B cell (primary cell): ENCODE results near the gene LAMC3. TPM values are rescaled to one million over a fixed set of nuclear protein-coding genes. Genes with fewer than 3 reads are reported as not detected.

Experiments used
- ATAC-seq: fragments of 200-7000 bp; cut with Tn5 transposase; one replicate; pipeline ENCODE4 v1.10.0; 2021; ENCODE audit warnings: low read depth, mild to moderate bottlenecking, moderate number of reproducible peaks, moderate library complexity
- CTCF ChIA-PET: fragments of 350-600 bp; sonication (Branson Sonifier 250); formaldehyde crosslinking; loops from one replicate; lab custom pipeline; 2021; ENCODE audit warnings: antibody characterized with exemption, inconsistent platforms; lab: Charles Lee
- POLR2A ChIA-PET: fragments of 350-600 bp; sonication (Branson Sonifier 250); formaldehyde crosslinking; loops from one replicate; lab custom pipeline; 2021; ENCODE audit warnings: antibody characterized with exemption; lab: Charles Lee
- DNase-seq: peaks from one replicate; pipeline ENCODE4 v3.0.0; 2013
- H2AFZ ChIP-seq: 2 replicates; pipeline ENCODE4 v1.6.1; 2012; ENCODE audit warnings: mild to moderate bottlenecking, low read depth, low read length; ENCODE audit not compliant: insufficient read depth, poor library complexity, severe bottlenecking
- H3K27ac ChIP-seq, 2 donors: 1 replicate in 1 of 2; 2 replicates in 1 of 2; pipeline ENCODE4 v1.5.1; 2012 to 2013; ENCODE audit warnings: low read length in 2 of 2, mild to moderate bottlenecking in 2 of 2, moderate library complexity in 1 of 2
- H3K27me3 ChIP-seq, 4 experiments: fragments of 200-600 bp in 1 of 4; sonication (generic) in 1 of 4; replicated peaks in 1 of 4; 1 replicate in 2 of 4; 2 replicates in 2 of 4; pipeline versions ENCODE4 v1.6.1 to v1.7.0; 2013 to 2016; ENCODE audit warnings: low read length in 3 of 4, mild to moderate bottlenecking in 2 of 4, mixed read lengths in 1 of 4, moderate library complexity in 1 of 4; ENCODE audit not compliant: insufficient read depth in 4 of 4, control insufficient read depth in 3 of 4; ENCODE audit errors: control extremely low read depth in 1 of 4
- H3K36me3 ChIP-seq, 2 experiments: replicated peaks in 1 of 2; 1 replicate in 1 of 2; 2 replicates in 1 of 2; pipeline versions ENCODE4 v1.6.1 to v1.7.1; 2013; ENCODE audit warnings: low read length in 1 of 2; ENCODE audit not compliant: insufficient read depth in 2 of 2, control insufficient read depth in 1 of 2; ENCODE audit errors: control extremely low read depth in 1 of 2, extremely low read depth in 1 of 2
- H3K4me1 ChIP-seq, 2 donors: fragments of 200-600 bp in 1 of 2; sonication (generic) in 1 of 2; 1 replicate in 1 of 2; 2 replicates in 1 of 2; pipeline versions ENCODE4 v1.5.1 to v1.6.1; 2013 to 2017; ENCODE audit warnings: low read length in 2 of 2; ENCODE audit not compliant: control insufficient read depth in 2 of 2, insufficient read depth in 2 of 2
- H3K4me2 ChIP-seq: replicated peaks from 2 replicates; pipeline ENCODE3; 2012; ENCODE audit warnings: mild to moderate bottlenecking, low read depth, low read length; ENCODE audit not compliant: poor library complexity, severe bottlenecking
- H3K4me3 ChIP-seq, 5 experiments: fragments of 200-600 bp in 1 of 5; sonication (generic) in 1 of 5; 1 replicate in 3 of 5; 2 replicates in 2 of 5; pipeline versions ENCODE4 v1.5.1 to v1.7.0; 2011 to 2016; ENCODE audit warnings: low read length in 4 of 5, mild to moderate bottlenecking in 4 of 5, low read depth in 2 of 5, control low read depth in 1 of 5, moderate library complexity in 1 of 5; ENCODE audit not compliant: insufficient read depth in 1 of 5; ENCODE audit errors: control extremely low read depth in 1 of 5, extremely low read depth in 1 of 5
- H3K79me2 ChIP-seq: fragments of 200-600 bp; sonication (generic); one replicate; pipeline ENCODE4 v1.6.0; 2016; ENCODE audit warnings: low read length; ENCODE audit not compliant: control insufficient read depth, insufficient read depth
- H3K9ac ChIP-seq: fragments of 200-600 bp; sonication (generic); 2 replicates; pipeline ENCODE4 v1.6.1; 2017; ENCODE audit warnings: mild to moderate bottlenecking, low read length, moderate library complexity
- H3K9me3 ChIP-seq, 3 donors: one replicate each; pipeline versions ENCODE4 v1.6.1 to v1.7.1; 2013; ENCODE audit warnings: low read length in 2 of 3; ENCODE audit not compliant: control insufficient read depth in 2 of 3, insufficient read depth in 1 of 3; ENCODE audit errors: control extremely low read depth in 1 of 3
- H4K20me1 ChIP-seq: 2 replicates; pipeline ENCODE4 v1.6.0; 2012; ENCODE audit warnings: mild to moderate bottlenecking, low read length; ENCODE audit not compliant: insufficient read depth, control insufficient read depth, poor library complexity, severe bottlenecking
- H3K27ac Mint-ChIP-seq: one replicate; pipeline ENCODE4 v1.8.0; 2021; ENCODE audit warnings: mixed read lengths
- H3K27me3 Mint-ChIP-seq: one replicate; pipeline ENCODE4 v1.8.0; 2021; ENCODE audit warnings: mixed read lengths
- H3K4me1 Mint-ChIP-seq: one replicate; pipeline ENCODE4 v1.8.0; 2021; ENCODE audit warnings: mixed read lengths
- H3K4me3 Mint-ChIP-seq: one replicate; pipeline ENCODE4 v1.8.0; 2021; ENCODE audit warnings: mixed read lengths
- H3K9me3 Mint-ChIP-seq: one replicate; pipeline ENCODE4 v1.8.0; 2022; ENCODE audit warnings: mixed read lengths; ENCODE audit not compliant: insufficient read depth
- CTCF ChIP-seq: fragments of 200-600 bp; IDR thresholded peaks from one replicate; pipeline ENCODE4 v1.8.0; 2022; ENCODE audit warnings: antibody characterized with exemption, mild to moderate bottlenecking
- EZH2 ChIP-seq: IDR thresholded peaks from 2 replicates; pipeline ENCODE4 v1.6.1; 2012; ENCODE audit warnings: borderline replicate concordance, low read depth, mild to moderate bottlenecking, moderate library complexity, low read length; ENCODE audit not compliant: insufficient read depth, poor library complexity, severe bottlenecking
- WGBS: methylation state at CpG from one replicate; pipeline ENCODE4 v1.1.5; 2013; ENCODE audit warnings: missing lambda C conversion rate; ENCODE audit not compliant: insufficient coverage; 5-methylcytosine and 5-hydroxymethylcytosine counted together
- intact Hi-C: fragments of 100-400 bp; cut with micrococcal nuclease; formaldehyde crosslinking; loops from one replicate; pipeline ENCODE4 v1.10.0; 2022
- polyA plus RNA-seq: library from polyadenylated mRNA; depleted of rRNA; stranded (reverse); fragments of >200 nt; gene quantifications from 2 replicates; pipeline ENCODE4 v1.2.3, GENCODE V29; 2012
- total RNA-seq, 2 donors: library from RNA; stranded (reverse); fragments of 120-200 nt in 1 of 2; gene quantifications; 1 replicate in 1 of 2; 2 replicates in 1 of 2; pipeline versions ENCODE4 v1.2.3 to v1.2.4, GENCODE V29; 2013 to 2022

The LAMC3 gene
- total and polyA plus RNA-seq, 2 donors (not counting 1 experiment from before 2014, with no cell fraction given): 0.25 to 0.45 TPM

GRCh38 chr9:131087354-131087893 is 78.5 kb downstream of the LAMC3 start:
- Histone ChIP-seq H3K27me3 (no peaks in the 10 kb centered on the region), H3K4me2 (no peak overlapping the region), H3K79me2 (no peaks in the 10 kb centered on the region), H3K4me1 (no peaks in the 10 kb centered on the region), H4K20me1 (no peaks in the 10 kb centered on the region), H3K9me3 (no peaks in the 10 kb centered on the region), H3K36me3 (no peaks in the 10 kb centered on the region), H3K4me3 (no peak overlapping the region), H3K27ac (no peak overlapping the region), H3K9ac (no peak overlapping the region), H2AFZ (no peak overlapping the region)
- CTCF ChIA-PET: no interaction called here
- H3K27ac Mint-ChIP-seq: no peak overlapping the region
- no peaks in the 10 kb centered on the region for H3K4me1 Mint-ChIP-seq
- intact Hi-C loops: no loop called here
- H3K4me3 Mint-ChIP-seq: no peak overlapping the region
- no peak for ATAC-seq
- POLR2A ChIA-PET: no interaction called here
- DNase-seq: no peak
- WGBS: 95% methylated on average over 19 of the region's 19 CpGs
- TF ChIP-seq EZH2: no peak
- no peak for TF ChIP-seq CTCF
- H3K9me3 Mint-ChIP-seq: no peaks in the 10 kb centered on the region
- peaks cover 3% of the 10 kb centered on the region for H3K27me3 Mint-ChIP-seq

- H3K4me1 Mint-ChIP-seq: no peaks in the 10 kb centered on the region
- H4K20me1 ChIP-seq: no peaks in the 10 kb centered on the region
- ChIA-PET POLR2A (no interaction called here), CTCF (no interaction called here)
- no peak overlapping the region for H3K4me2 ChIP-seq
- TF ChIP-seq EZH2 (no peak), CTCF (no peak)
- no peaks in the 10 kb centered on the region for H3K4me1 ChIP-seq
- no peak overlapping the region for H3K27ac ChIP-seq
- no peak overlapping the region for H3K27ac Mint-ChIP-seq
- no peaks in the 10 kb centered on the region for H3K36me3 ChIP-seq
- no peak overlapping the region for H3K4me3 Mint-ChIP-seq
- intact Hi-C loops: no loop called here
- no peaks in the 10 kb centered on the region for H3K79me2 ChIP-seq
- H3K9me3 Mint-ChIP-seq: no peaks in the 10 kb centered on the region
- DNase-seq (no peak), ATAC-seq (no peak)
- H3K9me3 ChIP-seq: no peaks in the 10 kb centered on the region
- peaks cover 13% of the 10 kb centered on the region for H3K27me3 Mint-ChIP-seq
- H3K4me3 ChIP-seq: no peak overlapping the region
- 88% methylated on average over 11 of the region's 13 CpGs for WGBS
- H3K9ac ChIP-seq: no peak overlapping the region
- H3K27me3 ChIP-seq: peaks cover 0 to 12% (median 6%) of the 10 kb centered on the region in 4 experiments
- H2AFZ ChIP-seq: no peak overlapping the region
These were observed 81.2 kb downstream of the LAMC3 start for GRCh38 chr9:131090025-131090787.
